Hematopoietic multipotent progenitor cell treated with erythropoietin and hydrocortisone succinate and interleukin-3 and kit ligand, for 6 days (in vitro differentiated cells): Measurements from ENCODE around the gene LRP1.
A peak's percentile ranks its signal among the peaks of the same experiment; 100 is the strongest.

Experiments
- DNase-seq: peaks from one replicate; pipeline ENCODE4 v3.0.0-alpha.2; 2015

The LRP1 gene

DNA sequence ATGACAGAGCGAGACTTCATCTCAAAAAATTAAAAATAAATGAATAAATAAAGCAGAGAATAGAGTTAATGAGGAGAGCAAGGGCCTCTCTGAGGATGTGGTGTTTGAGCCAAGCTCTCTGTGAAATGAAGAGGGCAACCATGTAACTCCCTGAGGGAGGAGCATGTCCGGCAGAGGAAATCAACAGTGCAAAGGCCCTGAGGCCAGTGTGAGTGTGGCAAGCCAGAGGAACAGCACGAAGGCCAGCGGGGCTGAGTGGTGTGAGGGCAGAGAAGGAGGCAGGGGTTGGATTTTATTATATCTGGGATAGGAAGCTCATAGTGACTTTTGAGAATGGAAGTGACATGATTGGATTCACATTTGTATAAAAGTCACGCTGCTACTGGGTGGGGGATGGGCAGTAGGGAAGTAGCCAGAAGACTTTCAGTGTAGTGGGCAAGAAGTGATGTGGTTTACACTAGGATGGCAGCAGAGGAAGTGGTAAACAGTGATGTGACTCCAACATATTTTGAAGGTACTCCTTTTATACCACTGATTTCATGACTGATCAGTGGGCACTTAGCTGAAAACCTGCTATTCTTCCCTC is 29.4 kb downstream of the LRP1 start:
- peak; percentile 74 for DNase-seq

- DNase-seq: no peak
Observed at GRCh38 chr12:57158186-57158585, 29.9 kb downstream of the LRP1 start.

- no peak for DNase-seq
Observed at GRCh38 chr12:57158665-57159064, 30.4 kb downstream of the LRP1 start.

- DNase-seq: no peak
Observed at GRCh38 chr12:57159311-57159710, 31.0 kb downstream of the LRP1 start.

DNA sequence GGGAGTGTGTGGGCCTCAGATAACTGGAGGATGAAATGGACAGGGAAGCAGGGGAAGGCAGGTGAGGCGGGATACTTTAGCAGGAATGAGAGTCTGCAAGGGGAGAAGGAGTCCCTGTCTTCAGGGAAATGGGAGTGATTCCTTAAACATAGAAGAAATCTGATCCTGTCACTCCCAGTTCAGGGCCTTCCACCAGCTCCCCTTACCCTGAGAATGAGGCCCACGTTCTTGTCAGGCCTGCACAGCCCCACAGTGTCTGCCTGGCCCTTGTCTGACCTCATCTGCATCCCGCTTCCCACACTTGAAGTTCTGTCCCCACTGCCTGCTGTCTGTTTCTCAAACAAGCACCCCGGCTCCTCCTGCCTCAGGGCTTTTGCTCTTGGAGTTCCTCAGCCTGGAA is 31.8 kb downstream of the LRP1 start:
- DNase-seq: no peak

GRCh38 chr12:57160741-57161140 is 32.5 kb downstream of the LRP1 start:
- DNase-seq: no peak

DNA sequence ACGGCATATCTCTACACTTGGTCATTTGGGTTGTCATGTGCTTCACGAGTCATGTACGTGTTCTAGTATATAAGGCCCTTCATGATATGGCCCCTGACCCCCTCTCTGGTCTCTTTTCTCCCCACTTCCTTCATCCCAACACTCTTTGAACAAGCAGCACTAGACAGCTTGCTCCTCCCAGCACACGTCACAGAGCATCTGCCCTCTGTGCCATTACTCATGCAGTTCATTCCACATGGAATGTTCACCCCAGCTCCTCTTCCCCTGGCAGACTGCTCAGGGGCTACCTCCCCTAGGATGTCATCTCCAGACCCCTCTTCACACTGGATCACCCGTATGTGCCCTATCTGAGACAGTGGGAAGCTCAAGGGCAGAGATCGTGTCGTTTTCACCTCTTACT is 33.2 kb downstream of the LRP1 start:
- no peak for DNase-seq

- no peak for DNase-seq
Observed at GRCh38 chr12:57162553-57163125, 34.4 kb downstream of the LRP1 start.

- no peak for DNase-seq
Observed at GRCh38 chr12:57164454-57164853, 36.2 kb downstream of the LRP1 start.

DNA sequence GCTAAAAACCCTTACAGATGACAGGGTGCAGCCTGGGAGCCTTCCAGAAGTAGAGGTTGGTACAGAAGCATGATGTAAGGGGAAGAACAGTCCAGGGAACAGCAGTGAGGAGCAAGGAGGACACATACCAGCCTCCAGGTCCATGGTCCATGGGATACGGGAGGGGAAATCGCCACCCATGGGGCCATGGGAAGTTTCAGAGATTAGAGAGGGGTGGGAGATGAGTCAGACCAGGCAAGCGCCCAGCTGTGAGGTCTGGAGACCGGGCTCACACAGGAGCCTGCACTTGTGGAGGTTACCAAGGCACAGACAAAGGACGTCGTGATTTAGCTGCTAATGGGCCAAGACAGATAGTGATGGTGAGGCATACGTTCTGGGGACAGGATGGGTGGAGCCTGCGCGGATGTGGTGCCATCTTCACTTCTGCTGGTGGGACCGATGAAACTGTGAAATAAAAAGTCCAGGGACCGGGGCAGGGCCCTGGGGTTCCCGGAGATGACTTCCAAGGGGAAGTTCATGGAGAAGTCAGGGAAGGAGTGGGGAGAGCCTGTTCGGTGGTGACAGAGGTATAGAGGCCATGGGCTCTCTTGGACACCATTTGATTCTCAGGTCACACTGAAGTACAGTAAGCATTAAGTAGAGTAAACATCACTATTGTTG is 36.8 kb downstream of the LRP1 start:
- DNase-seq: no peak

- no peak for DNase-seq
Observed at GRCh38 chr12:57165741-57166140, 37.5 kb downstream of the LRP1 start.

- DNase-seq: peak; percentile 33
Observed at GRCh38 chr12:57166971-57167371, 38.7 kb downstream of the LRP1 start.

DNA sequence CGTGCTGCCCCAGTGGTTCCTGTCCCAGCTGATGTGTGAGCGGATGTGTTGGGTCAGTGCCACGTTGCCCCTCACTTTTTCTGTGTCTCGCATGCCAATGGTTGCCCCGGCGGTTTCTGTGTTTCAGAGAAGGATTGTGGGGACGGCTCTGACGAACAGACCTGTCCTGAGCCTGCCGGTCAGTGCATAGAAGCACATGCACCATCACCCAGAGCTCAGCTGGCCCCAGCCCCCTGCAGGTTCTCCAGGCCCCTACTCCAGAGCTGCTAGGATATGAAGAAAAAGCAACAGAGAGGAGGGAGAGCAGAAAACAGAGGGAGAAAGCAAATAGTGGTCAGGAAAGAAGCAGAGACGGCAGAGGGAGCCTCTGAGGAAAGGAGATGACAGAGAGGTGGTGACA is 39.8 kb downstream of the LRP1 start:
- no peak for DNase-seq

DNA sequence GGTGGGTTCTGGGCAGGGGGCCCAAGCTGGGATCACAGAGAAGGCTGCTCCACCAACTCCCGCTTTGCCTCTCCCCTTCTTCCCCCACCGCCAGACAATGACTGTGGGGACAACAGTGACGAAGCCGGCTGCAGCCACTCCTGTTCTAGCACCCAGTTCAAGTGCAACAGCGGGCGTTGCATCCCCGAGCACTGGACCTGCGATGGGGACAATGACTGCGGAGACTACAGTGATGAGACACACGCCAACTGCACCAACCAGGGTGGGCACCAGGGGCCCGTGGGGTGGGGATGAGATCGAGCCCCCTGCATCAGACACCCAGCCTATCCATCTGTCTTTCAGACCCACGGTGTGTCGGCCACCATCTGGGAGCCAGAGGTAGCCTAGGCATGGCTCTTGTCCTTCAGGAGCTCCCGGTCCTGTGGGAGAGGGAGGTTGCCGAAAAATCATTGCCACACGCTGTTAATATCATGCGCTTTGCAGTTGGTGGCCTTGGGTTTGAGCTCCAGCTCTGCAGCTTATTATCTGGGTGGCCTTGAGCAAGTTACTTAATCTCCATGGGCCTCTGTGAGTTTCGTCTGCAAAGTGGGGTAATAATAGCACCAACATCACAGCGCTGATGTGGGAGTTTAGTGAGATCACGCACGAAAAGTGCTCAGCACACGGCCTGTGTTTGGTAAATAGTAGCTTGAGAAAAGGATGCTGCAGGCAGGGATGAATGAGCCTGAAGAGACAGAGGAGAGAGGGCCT is 40.9 kb downstream of the LRP1 start:
- no peak for DNase-seq

GRCh38 chr12:57169969-57170368 is 41.7 kb downstream of the LRP1 start:
- no peak for DNase-seq

GRCh38 chr12:57170408-57170807 is 42.1 kb downstream of the LRP1 start:
- DNase-seq: no peak

DNA sequence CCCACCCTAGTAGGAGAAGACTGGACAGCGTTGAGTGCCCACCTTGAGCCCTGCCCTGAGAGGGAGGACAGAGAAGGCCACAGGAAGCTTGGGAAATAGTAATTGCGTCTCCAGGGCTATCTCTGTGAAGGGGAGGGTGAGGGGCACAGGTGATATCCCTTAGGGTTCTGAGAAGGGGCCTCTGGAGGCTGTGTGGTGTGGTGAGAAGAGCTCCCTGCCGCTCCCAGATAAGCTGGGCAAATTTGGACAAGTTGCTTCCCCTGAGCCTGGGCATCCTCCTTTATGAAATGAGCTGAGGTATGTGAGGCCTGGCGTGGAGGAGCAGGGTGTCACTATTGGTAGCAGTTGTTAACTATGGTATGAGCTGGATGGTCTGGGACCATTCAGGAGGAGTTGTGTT is 42.6 kb downstream of the LRP1 start:
- DNase-seq: peak; percentile 50

DNA sequence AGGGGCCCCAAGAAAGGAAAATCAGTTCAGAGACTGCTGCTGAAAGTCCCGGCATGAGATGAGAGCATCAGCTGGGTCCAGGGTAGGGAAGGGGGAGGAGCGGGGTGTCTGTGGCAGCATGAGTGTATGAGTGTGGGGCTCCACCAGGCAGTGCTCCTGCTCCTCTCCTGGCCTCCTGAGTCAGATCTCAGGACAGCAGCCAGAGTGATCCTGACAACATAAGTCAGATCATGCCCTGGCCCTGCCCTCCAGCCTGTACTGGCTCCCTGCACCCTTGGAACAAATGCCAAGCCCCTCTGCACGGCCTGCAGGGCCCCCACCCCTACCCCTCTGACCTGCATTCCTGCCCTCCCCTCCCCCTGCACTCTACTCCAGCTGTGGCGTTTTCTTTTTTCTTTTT is 43.4 kb downstream of the LRP1 start:
- no peak for DNase-seq

DNA sequence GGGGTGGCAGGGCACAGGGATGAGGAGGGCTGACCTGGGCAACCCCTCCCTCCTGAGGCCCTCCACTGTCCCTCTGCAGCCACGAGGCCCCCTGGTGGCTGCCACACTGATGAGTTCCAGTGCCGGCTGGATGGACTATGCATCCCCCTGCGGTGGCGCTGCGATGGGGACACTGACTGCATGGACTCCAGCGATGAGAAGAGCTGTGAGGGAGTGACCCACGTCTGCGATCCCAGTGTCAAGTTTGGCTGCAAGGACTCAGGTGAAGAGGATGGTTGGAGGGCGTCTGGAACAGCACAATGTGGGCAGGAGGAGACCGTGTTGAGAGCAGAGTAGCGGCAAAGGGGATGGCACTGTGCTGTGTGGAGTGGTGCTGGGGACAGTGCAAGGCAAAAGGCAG is 44.8 kb downstream of the LRP1 start:
- peak; percentile 71 for DNase-seq

DNA sequence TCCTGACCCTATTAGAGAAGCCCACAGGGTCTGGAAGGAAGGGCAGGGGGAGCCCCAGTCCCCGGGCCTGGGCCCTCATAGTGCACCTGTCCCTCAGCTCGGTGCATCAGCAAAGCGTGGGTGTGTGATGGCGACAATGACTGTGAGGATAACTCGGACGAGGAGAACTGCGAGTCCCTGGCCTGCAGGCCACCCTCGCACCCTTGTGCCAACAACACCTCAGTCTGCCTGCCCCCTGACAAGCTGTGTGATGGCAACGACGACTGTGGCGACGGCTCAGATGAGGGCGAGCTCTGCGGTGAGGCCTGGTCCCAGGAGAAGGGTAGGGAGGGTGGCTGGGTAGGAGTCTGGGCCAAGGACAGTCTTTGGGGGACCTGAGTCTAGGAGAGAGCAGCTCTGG is 45.4 kb downstream of the LRP1 start:
- no peak for DNase-seq

- DNase-seq: peak; percentile 76
Observed at GRCh38 chr12:57175428-57176138, 47.3 kb downstream of the LRP1 start.

DNA sequence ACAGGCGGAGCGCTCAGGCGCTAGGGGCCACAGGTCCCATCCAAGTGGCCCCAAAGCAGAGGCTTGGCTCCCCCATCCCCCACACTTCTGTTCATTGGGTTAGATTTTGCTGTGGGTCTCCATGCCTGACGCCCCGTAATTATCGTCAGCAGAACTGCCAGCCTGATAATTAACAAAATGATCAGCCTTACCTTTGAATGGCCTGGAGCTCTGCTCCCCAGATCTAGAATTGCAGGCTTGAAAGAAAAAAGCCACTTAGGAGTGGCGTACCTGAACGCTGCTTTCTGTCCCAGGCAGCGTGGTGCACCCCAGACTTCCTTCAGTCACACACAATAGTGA is 47.8 kb downstream of the LRP1 start:
- DNase-seq: no peak

DNA sequence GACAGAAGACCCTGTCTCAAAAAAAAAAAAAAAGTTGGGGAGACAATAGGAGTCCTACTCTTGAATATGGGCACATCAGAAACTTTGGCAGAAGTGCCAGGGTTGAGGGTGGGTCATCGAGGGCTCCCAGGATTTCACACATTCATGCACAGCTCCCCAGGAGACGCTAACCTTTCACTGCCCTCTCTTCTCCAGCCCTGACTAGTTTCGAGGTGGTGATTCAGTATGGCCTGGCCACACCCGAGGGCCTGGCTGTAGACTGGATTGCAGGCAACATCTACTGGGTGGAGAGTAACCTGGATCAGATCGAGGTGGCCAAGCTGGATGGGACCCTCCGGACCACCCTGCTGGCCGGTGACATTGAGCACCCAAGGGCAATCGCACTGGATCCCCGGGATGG is 48.6 kb downstream of the LRP1 start:
- peak; percentile 41 for DNase-seq

- DNase-seq: no peak
Observed at GRCh38 chr12:57177354-57177753, 49.1 kb downstream of the LRP1 start.
